Measurements from ENCODE around the gene SPPL3. TPM values are rescaled to one million over a fixed set of nuclear protein-coding genes. Genes with fewer than 3 reads are reported as not detected.

SPPL3 gene
- total RNA-seq, 1 experiment from 2014 or later = 39.7 TPM

DNA sequence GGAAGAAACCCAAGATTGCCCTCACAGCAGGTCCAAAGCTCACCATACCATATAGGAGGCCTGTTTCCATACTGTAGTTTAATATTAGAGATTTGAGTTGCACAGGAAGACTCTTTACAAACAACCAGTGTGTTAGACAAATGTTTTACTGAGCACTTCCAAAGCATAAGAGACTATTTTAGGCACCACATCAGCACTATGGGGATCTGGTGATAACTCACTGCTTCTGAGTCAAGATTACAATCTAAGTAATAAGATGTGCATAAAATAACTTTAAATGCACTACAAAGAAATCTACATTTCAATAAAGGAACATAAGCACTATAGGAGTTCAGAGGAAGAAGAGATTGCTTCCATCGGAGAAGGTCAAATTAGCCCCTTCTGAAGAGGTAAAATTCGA is 71.4 kb downstream of the SPPL3 start:
- peaks cover 4% of the 10 kb centered on the region; the same call in 1 of the 2 replicates for H4K20me1 ChIP-seq (ENCODE audit: insufficient read depth)
- BruUV-seq (replicated peaks) = no TSS peak
- CTCF ChIA-PET = no interaction called here

DNA sequence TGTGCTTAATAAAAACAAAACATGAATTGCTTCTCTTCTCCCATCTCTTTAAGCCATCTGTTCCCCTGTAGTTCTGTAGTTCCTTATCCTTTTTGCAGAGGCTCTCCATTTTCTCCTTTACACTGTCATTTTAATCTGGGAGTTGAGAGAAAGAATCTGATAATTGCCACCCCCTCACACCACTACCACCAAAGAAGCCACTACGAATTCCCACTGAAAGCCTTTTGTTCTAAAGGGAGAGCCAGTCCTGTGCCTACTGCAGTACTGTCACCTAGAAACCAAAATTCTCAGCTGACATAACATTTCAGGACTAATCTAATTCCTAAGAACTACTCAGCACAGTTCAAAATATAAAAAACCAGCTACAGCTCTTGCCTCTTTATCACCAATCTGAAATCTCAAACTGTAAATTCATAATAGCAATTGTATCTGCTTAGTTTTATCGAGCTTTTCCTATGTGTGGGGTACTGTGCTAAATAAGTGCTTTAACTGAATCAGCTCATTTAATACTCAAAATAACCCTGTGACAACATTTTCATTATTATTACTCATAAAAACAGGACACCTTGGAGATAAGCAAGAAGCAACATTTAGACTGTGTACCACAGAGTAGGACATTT is 72.4 kb downstream of the SPPL3 start:
- peaks cover 4% of the 10 kb centered on the region; the same call in 1 of the 2 replicates for H4K20me1 ChIP-seq (ENCODE audit: insufficient read depth)
- TF ChIP-seq FOSL1 (IDR thresholded peaks at IDR 0.05; ENCODE audit: low read depth) (no peak), EGR1 (IDR thresholded peaks at IDR 0.05; ENCODE audit: low read depth) (no peak), YY1 (IDR thresholded peaks at IDR 0.05; ENCODE audit: extremely low read depth, insufficient replicate concordance, low read depth, low read length) (no peak), EZH2phosphoT487 (IDR thresholded peaks at IDR 0.05; ENCODE audit: borderline replicate concordance) (no peak), JUND (IDR thresholded peaks at IDR 0.05) (no peak), SIN3A (IDR thresholded peaks at IDR 0.05; ENCODE audit: low read depth) (no peak), ZNF274 (IDR thresholded peaks at IDR 0.05; ENCODE audit: low read depth, low read length) (no peak), SRF (IDR thresholded peaks at IDR 0.05; ENCODE audit: low read depth) (no peak), RAD21 (IDR thresholded peaks at IDR 0.05; ENCODE audit: low read depth) (no peak)
- TF ChIP-seq, protein P1, sequence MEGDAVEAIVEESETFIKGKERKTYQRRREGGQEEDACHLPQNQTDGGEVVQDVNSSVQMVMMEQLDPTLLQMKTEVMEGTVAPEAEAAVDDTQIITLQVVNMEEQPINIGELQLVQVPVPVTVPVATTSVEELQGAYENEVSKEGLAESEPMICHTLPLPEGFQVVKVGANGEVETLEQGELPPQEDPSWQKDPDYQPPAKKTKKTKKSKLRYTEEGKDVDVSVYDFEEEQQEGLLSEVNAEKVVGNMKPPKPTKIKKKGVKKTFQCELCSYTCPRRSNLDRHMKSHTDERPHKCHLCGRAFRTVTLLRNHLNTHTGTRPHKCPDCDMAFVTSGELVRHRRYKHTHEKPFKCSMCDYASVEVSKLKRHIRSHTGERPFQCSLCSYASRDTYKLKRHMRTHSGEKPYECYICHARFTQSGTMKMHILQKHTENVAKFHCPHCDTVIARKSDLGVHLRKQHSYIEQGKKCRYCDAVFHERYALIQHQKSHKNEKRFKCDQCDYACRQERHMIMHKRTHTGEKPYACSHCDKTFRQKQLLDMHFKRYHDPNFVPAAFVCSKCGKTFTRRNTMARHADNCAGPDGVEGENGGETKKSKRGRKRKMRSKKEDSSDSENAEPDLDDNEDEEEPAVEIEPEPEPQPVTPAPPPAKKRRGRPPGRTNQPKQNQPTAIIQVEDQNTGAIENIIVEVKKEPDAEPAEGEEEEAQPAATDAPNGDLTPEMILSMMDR (IDR thresholded peaks at IDR 0.05 in 2 of 3, conservative IDR thresholded peaks at IDR 0.05 in 1 of 3; ENCODE audit: borderline replicate concordance in 1 of 3, insufficient read depth in 1 of 3, low read depth in 2 of 3, low read length in 2 of 3) = no peak
- TF ChIP-seq, protein P2, sequence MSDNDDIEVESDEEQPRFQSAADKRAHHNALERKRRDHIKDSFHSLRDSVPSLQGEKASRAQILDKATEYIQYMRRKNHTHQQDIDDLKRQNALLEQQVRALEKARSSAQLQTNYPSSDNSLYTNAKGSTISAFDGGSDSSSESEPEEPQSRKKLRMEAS (IDR thresholded peaks at IDR 0.05) = no peak
- no peaks in the 10 kb centered on the region for H3K9me2 ChIP-seq (ENCODE audit: insufficient read depth)
- BruUV-seq (replicated peaks) = no TSS peak
- H3K4me2 ChIP-seq (ENCODE audit: low read length) = no peak overlapping the region
- RAD21 ChIA-PET (ENCODE audit: low non-redundant PET in 1 of 2, low total read pairs in 2 of 2, uncharacterized antibody in 2 of 2, unreplicated experiment in 2 of 2) = interaction anchor here in 1 of 2 experiments (0.6 kb wide), 1 partner anchor 612 kb away, joined by 3 read pairs; no protein-coding TSS in a partner anchor
- no peak overlapping the region for H3K9ac ChIP-seq (ENCODE audit: low read length)
- DNase-seq (ENCODE audit: low read depth, low spot score) (no peak), ATAC-seq (no peak)
- no peaks in the 10 kb centered on the region for H3K36me3 ChIP-seq (ENCODE audit: control insufficient read depth in 1 of 2, insufficient read depth in 2 of 2, low read length in 2 of 2)
- peaks cover 39% of the 10 kb centered on the region for H3K79me2 ChIP-seq (ENCODE audit: insufficient read depth, low read length)
- POLR2A ChIA-PET = interaction anchor here (0.6 kb wide), 1 partner anchor 358 kb away, joined by 3 read pairs; no protein-coding TSS in a partner anchor
- H3K9me3 ChIP-seq (ENCODE audit: control insufficient read depth in 1 of 2, insufficient read depth in 1 of 2, low read depth in 1 of 2, low read length in 2 of 2) = no peaks in the 10 kb centered on the region
- intact Hi-C loops (cut with micrococcal nuclease) = no loop called here
- peaks cover 0 to 12% of the 10 kb centered on the region in 2 experiments; a peak in 3 of 4 replicates for H3K4me1 ChIP-seq (ENCODE audit: control insufficient read depth in 1 of 2, insufficient read depth in 2 of 2, low read length in 2 of 2)
- H3K27ac ChIP-seq (ENCODE audit: low read depth, low read length) = no peak overlapping the region
- H2AFZ ChIP-seq (ENCODE audit: low read depth, low read length, poor library complexity, severe bottlenecking) = no peak overlapping the region
- H3K27me3 ChIP-seq (ENCODE audit: insufficient read depth, low read length) = no peaks in the 10 kb centered on the region
- CTCF ChIA-PET = no interaction called here
- no peak overlapping the region for H3K4me3 ChIP-seq (replicated peaks in 1 of 2; ENCODE audit: low read depth in 1 of 2, low read length in 2 of 2)

More for the DNA sequence above, 71.4 kb downstream of the SPPL3 start:
- peaks cover 32% of the 10 kb centered on the region for H3K79me2 ChIP-seq (ENCODE audit: insufficient read depth, low read length)
- RAD21 ChIA-PET (ENCODE audit: low non-redundant PET in 1 of 2, low total read pairs in 2 of 2, uncharacterized antibody in 2 of 2, unreplicated experiment in 2 of 2) = no interaction called here
- no peaks in the 10 kb centered on the region for H3K36me3 ChIP-seq (ENCODE audit: control insufficient read depth in 1 of 2, insufficient read depth in 2 of 2, low read length in 2 of 2)
- no peak overlapping the region for H2AFZ ChIP-seq (ENCODE audit: low read depth, low read length, poor library complexity, severe bottlenecking)
- no peaks in the 10 kb centered on the region for H3K27me3 ChIP-seq (ENCODE audit: insufficient read depth, low read length)
- no peaks in the 10 kb centered on the region for H3K9me3 ChIP-seq (ENCODE audit: control insufficient read depth in 1 of 2, insufficient read depth in 1 of 2, low read depth in 1 of 2, low read length in 2 of 2)
- no peak overlapping the region for H3K27ac ChIP-seq (ENCODE audit: low read depth, low read length)
- H3K9me2 ChIP-seq (ENCODE audit: insufficient read depth) = no peaks in the 10 kb centered on the region
- H3K4me3 ChIP-seq (replicated peaks in 1 of 2; ENCODE audit: low read depth in 1 of 2, low read length in 2 of 2) = no peak overlapping the region
- TF ChIP-seq CBX3 (IDR thresholded peaks at IDR 0.05; ENCODE audit: low read depth) (no peak), EZH2phosphoT487 (IDR thresholded peaks at IDR 0.05; ENCODE audit: borderline replicate concordance) (no peak), SIN3A (IDR thresholded peaks at IDR 0.05; ENCODE audit: low read depth) (no peak), JUND (IDR thresholded peaks at IDR 0.05) (no peak), SP1 (IDR thresholded peaks at IDR 0.05; ENCODE audit: low read depth) (no peak), EZH2 (IDR thresholded peaks at IDR 0.05) (no peak)
- H3K4me2 ChIP-seq (ENCODE audit: low read length) = no peak overlapping the region
- H3K9ac ChIP-seq (ENCODE audit: low read length) = no peak overlapping the region
- intact Hi-C loops (cut with micrococcal nuclease) = no loop called here
- ATAC-seq = no peak
- POLR2A ChIA-PET = no interaction called here
- DNase-seq (ENCODE audit: low read depth, low spot score) = no peak
- peaks cover 0 to 12% of the 10 kb centered on the region in 2 experiments; a peak in 3 of 4 replicates for H3K4me1 ChIP-seq (ENCODE audit: control insufficient read depth in 1 of 2, insufficient read depth in 2 of 2, low read length in 2 of 2)

All from HCT116 (cell line).